Measurements from ENCODE around the gene GNG8.

The GNG8 gene

DNA sequence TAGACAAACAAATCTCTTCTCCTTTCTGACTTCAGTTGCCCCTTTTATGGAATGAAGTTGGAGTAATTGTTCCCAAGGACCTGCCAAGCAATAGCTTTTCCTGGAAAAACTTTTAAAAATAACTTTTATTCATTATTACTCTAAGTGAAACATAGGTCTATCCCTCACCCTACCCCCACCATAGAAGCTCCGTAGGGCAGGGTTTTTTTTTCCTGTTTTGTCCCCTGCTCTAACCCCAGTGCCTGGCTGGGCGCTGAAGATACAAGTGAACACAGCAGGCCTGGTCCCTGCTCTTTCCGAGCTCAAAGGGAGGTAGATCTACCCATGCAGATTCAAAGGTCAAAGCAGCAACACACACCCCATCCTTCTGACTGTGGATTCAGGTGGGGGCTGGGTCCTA, 8.7 kb upstream of the GNG8 start:
- TF ChIP-seq, protein P1, sequence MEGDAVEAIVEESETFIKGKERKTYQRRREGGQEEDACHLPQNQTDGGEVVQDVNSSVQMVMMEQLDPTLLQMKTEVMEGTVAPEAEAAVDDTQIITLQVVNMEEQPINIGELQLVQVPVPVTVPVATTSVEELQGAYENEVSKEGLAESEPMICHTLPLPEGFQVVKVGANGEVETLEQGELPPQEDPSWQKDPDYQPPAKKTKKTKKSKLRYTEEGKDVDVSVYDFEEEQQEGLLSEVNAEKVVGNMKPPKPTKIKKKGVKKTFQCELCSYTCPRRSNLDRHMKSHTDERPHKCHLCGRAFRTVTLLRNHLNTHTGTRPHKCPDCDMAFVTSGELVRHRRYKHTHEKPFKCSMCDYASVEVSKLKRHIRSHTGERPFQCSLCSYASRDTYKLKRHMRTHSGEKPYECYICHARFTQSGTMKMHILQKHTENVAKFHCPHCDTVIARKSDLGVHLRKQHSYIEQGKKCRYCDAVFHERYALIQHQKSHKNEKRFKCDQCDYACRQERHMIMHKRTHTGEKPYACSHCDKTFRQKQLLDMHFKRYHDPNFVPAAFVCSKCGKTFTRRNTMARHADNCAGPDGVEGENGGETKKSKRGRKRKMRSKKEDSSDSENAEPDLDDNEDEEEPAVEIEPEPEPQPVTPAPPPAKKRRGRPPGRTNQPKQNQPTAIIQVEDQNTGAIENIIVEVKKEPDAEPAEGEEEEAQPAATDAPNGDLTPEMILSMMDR (conservative IDR thresholded peaks at IDR 0.05; ENCODE audit: control insufficient read depth, insufficient read depth, low read depth, low read length): no peak
- DNase-seq (ENCODE audit: low read depth): no peak
- H3K4me3 ChIP-seq (ENCODE audit: control insufficient read depth, low read depth, low read length): no peak overlapping the region

DNA sequence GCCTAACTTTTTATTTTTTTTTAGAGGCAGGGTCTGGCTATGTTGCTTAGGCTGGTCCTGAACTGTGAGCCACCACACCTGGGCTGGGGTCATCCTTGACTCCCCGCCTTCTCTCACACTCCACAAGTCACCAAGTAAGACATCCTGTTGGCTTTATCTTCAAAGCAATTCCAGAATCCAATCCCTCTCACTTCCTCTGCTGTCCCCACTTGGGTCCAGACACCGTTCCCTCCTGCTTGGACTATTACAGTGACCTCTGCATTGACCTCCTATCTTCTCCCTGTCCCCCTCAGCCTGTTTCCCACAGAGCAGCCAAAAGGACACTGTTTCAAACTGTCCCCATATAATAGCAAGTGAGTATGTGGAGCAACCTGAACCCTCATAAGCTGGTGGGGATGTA, 4.7 kb upstream of the GNG8 start:
- no peak for DNase-seq (ENCODE audit: low read depth)
- no peak overlapping the region for H3K4me3 ChIP-seq (ENCODE audit: control insufficient read depth, low read depth, low read length)
- TF ChIP-seq, protein P1 (conservative IDR thresholded peaks at IDR 0.05; ENCODE audit: control insufficient read depth, insufficient read depth, low read depth, low read length): no peak

DNA sequence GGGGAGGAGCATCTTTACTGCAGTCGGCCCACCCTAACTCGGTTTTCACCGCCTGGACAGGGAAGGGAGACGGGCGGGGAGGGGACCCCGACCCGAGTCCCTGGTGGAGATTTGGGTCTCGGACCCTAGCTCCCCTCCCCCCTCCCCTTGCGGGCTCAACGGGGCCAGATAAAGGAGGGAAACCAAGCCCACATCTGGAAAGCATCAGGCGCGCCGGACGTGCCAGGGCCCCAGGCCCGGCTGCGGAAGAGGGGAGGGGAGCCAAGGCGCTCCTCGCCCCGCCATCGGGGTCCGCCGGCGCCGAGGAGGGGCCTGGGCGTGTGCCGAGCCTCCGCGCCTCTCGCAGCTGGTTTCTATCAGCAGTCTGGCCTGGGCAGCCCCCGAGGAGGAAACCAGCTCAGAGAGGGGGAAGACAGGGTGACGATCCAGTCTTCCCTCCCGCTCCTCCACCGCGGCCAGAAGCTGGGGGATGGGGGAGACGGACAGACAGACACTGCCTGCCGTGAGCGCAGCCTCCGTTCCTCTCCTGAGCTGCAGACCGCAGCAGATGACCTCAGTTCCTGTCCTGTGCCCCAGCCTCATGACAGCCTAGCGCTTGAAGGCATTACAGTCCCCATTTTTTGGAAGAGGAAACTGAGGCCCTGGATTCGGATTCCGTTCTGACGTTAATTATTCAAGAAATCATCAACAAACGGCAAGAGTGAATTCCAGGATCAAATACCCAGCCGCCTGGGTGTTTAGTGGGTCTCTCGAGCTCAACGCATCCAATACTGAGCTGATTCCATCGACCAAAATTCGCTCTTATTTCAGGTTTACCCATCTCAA, 3.6 kb upstream of the GNG8 start:
- peak; percentile 69 for DNase-seq (ENCODE audit: low read depth)
- peak overlapping the region; percentile 48 for H3K4me3 ChIP-seq (ENCODE audit: control insufficient read depth, low read depth, low read length)
- TF ChIP-seq, protein P1 (conservative IDR thresholded peaks at IDR 0.05; ENCODE audit: control insufficient read depth, insufficient read depth, low read depth, low read length): no peak

DNA sequence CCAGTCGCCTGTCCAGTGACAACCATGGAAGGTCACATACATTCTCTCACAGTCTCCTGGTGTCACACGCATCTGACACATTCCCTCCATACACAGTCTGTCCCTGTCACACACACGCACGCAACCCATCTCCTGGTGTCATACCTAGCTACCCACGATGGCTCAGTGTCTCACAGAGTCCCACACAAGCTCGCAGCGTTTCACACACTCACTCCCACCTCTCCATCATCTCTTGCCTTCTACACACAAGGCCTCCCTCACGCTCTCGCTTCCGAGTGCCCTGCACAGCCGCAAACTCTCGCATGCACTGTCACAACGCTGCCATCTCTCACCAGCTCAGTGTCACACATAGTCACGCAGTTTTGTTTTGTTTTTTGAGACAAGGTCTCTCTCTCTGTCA, 1.2 kb upstream of the GNG8 start:
- DNase-seq (ENCODE audit: low read depth): no peak
- TF ChIP-seq, protein P1 (conservative IDR thresholded peaks at IDR 0.05; ENCODE audit: control insufficient read depth, insufficient read depth, low read depth, low read length): no peak

DNA sequence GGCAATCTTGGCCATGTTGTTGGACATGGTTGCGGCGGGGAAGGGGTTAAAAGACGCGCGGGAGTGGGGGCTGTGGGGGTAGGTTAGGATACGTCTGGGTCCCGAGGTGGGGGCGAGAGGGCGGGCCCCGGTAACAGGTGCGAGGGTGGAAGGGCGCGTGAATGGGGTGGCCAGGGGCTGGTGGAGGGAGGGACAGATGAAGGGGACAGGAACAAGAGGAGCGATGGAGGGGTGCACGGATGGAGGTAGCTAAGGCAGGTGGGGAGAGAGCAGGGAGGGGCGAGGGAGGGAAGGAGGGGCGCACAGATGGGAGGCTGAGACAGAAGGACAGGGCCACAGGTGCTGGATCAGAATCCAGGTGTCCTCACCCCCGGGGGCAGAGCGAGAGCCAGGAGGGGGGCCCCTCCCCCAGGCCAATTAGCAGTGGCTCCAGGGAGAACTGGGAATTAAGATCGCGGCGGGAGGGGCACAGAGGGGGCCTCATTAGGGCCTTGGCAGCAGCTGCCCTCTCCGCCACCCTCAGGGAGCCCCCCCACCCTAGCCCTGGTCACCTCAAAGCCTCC, 1.3 kb downstream of the GNG8 start:
- TF ChIP-seq, protein P1 (conservative IDR thresholded peaks at IDR 0.05; ENCODE audit: control insufficient read depth, insufficient read depth, low read depth, low read length): no peak
- H3K4me3 ChIP-seq (ENCODE audit: control insufficient read depth, low read depth, low read length): peak overlapping the region; percentile 30
- no peak for DNase-seq (ENCODE audit: low read depth)

More for the DNA sequence above, 1.2 kb upstream of the GNG8 start:
- H3K4me3 ChIP-seq (ENCODE audit: control insufficient read depth, low read depth, low read length): no peak overlapping the region

DNA sequence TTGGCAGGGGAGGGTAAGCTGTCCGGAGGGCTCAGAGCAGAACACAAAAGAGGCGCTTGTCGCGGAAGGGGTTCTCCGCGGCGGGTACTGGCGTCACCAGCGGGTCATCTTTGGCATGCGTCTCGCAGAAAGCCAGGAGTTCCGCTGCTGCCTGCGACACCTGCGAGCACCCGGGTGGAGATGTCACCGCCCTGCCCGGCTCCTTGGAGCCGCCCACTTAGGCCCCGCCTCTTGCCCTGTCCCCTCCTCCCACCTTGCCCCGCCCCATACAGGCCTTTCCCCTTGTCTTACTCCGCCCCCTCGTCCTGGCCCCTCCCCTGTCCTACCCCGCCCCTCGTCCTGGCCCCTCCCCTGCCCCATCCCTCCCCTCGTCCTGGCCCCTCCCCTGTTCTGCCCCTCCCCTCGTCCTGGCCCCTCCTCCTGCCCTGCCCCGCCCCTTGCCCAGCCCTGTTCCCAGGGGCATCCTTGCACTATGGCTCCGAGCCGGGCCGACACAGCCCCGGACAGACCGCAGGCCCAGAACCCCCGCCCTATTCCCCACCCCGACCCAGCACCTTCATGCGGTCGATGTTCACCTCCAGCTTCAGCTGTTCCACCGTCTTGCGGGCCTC, 1.9 kb downstream of the GNG8 start:
- TF ChIP-seq, protein P1 (conservative IDR thresholded peaks at IDR 0.05; ENCODE audit: control insufficient read depth, insufficient read depth, low read depth, low read length): no peak
- peak overlapping the region; percentile 38 for H3K4me3 ChIP-seq (ENCODE audit: control insufficient read depth, low read depth, low read length)
- peak; percentile 86 for DNase-seq (ENCODE audit: low read depth)

Measured in fibroblast of mammary gland (primary cell).